A673 (cell line): ENCODE data around the gene ARSI.

Experiments
- CTCF ChIP-seq: fragments of 300-800, 200-600 bp; sonication (generic); conservative IDR thresholded peaks from 2 replicates; pipeline ENCODE4 v1.5.1; 2017; ENCODE audit warnings: low read depth, mild to moderate bottlenecking, antibody characterized with exemption, low read length, moderate library complexity, mixed read lengths
- EZH2 ChIP-seq: fragments of 200-600 bp; sonication (generic); IDR thresholded peaks from 2 replicates; pipeline ENCODE4 v1.6.1; 2017; ENCODE audit warnings: borderline replicate concordance, low read depth, mild to moderate bottlenecking, mixed read lengths, antibody characterized with exemption, low read length; ENCODE audit not compliant: poor library complexity, severe bottlenecking

DNA sequence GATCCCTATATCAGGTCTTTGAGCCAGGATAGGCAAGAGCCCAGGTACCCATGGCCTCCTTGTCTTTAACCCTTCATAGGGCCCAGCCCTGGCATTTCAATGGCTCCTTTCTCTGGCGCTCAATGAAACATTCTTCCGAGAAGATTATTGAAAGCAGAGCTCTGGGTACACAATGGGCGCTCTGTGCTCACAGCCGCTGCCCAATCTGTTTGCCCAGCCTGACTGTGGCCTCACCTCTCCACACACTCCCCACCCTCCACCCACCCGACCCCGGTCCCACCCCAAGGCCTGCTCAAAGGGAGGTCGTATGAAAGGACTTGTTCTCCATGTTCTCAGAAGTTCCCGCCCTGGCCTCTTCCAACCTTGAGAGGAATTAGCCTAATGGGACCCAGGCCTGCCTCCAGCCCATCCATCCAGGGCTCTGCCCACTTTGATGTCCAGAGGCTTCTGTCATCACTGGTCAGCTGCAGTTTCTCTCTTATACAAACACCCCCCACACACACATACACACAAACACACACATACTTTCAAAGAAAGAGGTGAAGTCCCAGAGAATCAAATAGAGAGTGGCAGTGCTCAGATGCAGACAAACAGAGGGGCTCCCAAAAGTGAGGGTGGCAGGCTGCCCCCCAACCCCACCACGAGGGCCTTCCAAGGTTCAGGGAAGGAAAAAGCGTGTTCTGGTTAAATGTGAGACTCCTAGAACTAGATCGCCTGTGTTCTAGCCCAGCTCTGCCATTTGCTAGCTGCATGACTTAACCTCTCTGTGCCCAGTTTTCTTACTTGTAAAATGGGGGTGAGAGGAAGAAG, 5.1 kb upstream of the ARSI start:
- TF ChIP-seq CTCF (no peak), EZH2 (no peak)
